Neural progenitor cell (in vitro differentiated cells): ENCODE results near the gene DRGX. TPM values are rescaled to one million over a fixed set of nuclear protein-coding genes. Genes with fewer than 3 reads are reported as not detected.

Experiments used
- DNase-seq: peaks from one replicate; pipeline ENCODE4 v3.0.0-alpha.2; 2016; ENCODE audit warnings: low spot score
- H2AFZ ChIP-seq: fragments of 200-600 bp; sonication (generic); replicated peaks from 2 replicates; pipeline ENCODE4 v1.6.1; 2016; ENCODE audit warnings: antibody characterized with exemption
- H3F3A ChIP-seq: fragments of 200-600 bp; sonication (generic); 2 replicates; pipeline ENCODE4 v1.6.1; 2016; ENCODE audit warnings: antibody characterized with exemption, low read depth
- H3K27ac ChIP-seq: fragments of 200-600 bp; sonication (generic); 2 replicates; pipeline ENCODE4 v1.5.1; 2016; ENCODE audit warnings: mild to moderate bottlenecking
- H3K27me3 ChIP-seq: fragments of 200-600 bp; sonication (generic); 2 replicates; pipeline ENCODE4 v1.6.1; 2016; ENCODE audit warnings: mild to moderate bottlenecking, moderate library complexity
- H3K36me3 ChIP-seq: fragments of 200-600 bp; sonication (generic); 2 replicates; pipeline ENCODE4 v1.5.1; 2016
- H3K4me1 ChIP-seq: fragments of 200-600 bp; sonication (generic); 2 replicates; pipeline ENCODE4 v1.6.1; 2016; ENCODE audit warnings: mixed run types
- H3K4me2 ChIP-seq: fragments of 200-600 bp; sonication (generic); 2 replicates; pipeline ENCODE4 v1.6.1; 2016
- H3K4me3 ChIP-seq: fragments of 200-600 bp; sonication (generic); 2 replicates; pipeline ENCODE4 v1.5.1; 2016
- H3K79me2 ChIP-seq: fragments of 200-600 bp; sonication (generic); 2 replicates; pipeline ENCODE4 v1.6.1; 2016; ENCODE audit warnings: low read depth
- H3K9ac ChIP-seq: fragments of 200-600 bp; sonication (generic); 2 replicates; pipeline ENCODE4 v1.6.1; 2016
- H3K9me3 ChIP-seq: fragments of 200-600 bp; sonication (generic); 2 replicates; pipeline ENCODE4 v1.5.1; 2016; ENCODE audit warnings: low read depth
- H4K20me1 ChIP-seq: fragments of 200-600 bp; sonication (generic); 2 replicates; pipeline ENCODE4 v1.6.1; 2016; ENCODE audit warnings: low read depth
- H3K27ac Mint-ChIP-seq: 3 replicates; pipeline ENCODE4 v1.8.0; 2021; ENCODE audit warnings: mixed read lengths
- H3K27me3 Mint-ChIP-seq: 2 replicates; pipeline ENCODE4 v1.8.0; 2022; ENCODE audit warnings: low read depth, mild to moderate bottlenecking, inconsistent platforms, moderate library complexity, mixed read lengths; ENCODE audit not compliant: insufficient read depth
- H3K36me3 Mint-ChIP-seq: 3 replicates; pipeline ENCODE4 v1.8.0; 2021; ENCODE audit warnings: mixed read lengths
- H3K4me1 Mint-ChIP-seq: 3 replicates; pipeline ENCODE4 v1.8.0; 2021; ENCODE audit warnings: mixed read lengths
- H3K4me3 Mint-ChIP-seq: 3 replicates; pipeline ENCODE4 v1.8.0; 2021; ENCODE audit warnings: mild to moderate bottlenecking, moderate library complexity, mixed read lengths
- H3K9me3 Mint-ChIP-seq: 3 replicates; pipeline ENCODE4 v1.8.0; 2020; ENCODE audit warnings: mixed read lengths
- EZH2 ChIP-seq: fragments of 200-600 bp; sonication (generic); IDR thresholded peaks from 2 replicates; pipeline ENCODE4 v1.6.1; 2017; ENCODE audit warnings: antibody characterized with exemption, mild to moderate bottlenecking, moderate library complexity
- EZH2phosphoT487 ChIP-seq: fragments of 200-600 bp; sonication (generic); IDR thresholded peaks from 2 replicates; pipeline ENCODE4 v1.6.1; 2017; ENCODE audit warnings: antibody characterized with exemption
- total RNA-seq: library from RNA; depleted of rRNA; stranded (reverse); fragments of >200 nt; gene quantifications from 2 replicates; pipeline ENCODE4 v1.2.3, GENCODE V29; 2015; ENCODE audit warnings: low replicate concordance
- TF ChIP-seq, protein P1 (sequence below): fragments of 200-600 bp; sonication (generic); IDR thresholded peaks from 2 replicates; pipeline ENCODE4 v1.5.1; 2017; ENCODE audit warnings: antibody characterized with exemption, mild to moderate bottlenecking

DRGX gene
- total RNA-seq, 1 donor from 2014 or later: not detected

DNA sequence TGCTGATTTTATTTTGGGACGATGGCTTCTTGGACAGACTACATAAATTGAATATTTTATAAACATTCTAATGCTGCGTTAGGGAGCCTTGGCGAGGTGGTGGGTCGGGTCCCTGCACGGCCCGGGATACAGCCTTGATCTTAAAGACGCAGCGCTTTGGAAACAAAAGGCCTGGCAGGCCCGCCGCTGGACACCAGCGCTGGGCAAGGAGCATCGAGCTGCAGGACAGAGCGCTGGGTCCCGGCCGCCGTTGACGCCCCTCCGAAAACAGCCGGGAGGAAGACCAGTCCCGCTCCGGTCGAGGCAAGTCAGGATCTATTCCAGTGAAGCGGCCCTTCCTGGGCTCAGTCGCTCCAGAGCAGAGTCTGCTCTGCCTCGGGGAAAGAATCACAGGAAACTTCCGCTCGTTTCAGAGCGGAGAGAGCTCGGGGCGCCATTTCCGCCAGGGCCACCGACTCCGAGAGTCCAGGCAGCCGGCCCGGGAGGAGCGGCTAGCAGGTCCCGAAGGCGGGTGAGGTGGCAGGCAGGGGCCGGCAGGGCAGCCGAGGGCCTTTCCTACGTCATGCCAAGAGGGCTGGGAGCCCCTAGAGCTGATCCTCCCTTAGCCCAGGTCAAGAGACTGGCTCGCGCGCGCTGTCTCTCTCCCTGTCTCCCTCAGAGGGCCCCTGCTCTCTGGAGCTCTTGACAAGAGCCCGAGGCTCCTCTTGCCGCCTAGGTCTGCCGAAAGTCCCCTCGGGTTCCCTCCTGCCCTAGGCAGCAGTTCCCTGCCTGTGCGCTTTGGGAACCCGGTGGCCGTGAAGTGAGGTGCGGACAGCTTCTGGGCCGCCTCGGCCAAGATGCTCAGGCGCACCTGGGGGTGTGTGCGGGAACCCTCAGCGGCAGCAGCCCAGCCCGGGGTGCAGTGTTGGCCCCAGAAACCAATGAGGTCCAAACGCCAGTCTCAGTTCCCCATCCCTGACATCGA is 1.4 kb upstream of the DRGX start:
- peaks cover 71% of the 10 kb centered on the region for H4K20me1 ChIP-seq
- H3K4me1 Mint-ChIP-seq: peaks cover 21% of the 10 kb centered on the region
- no peaks in the 10 kb centered on the region for H3K36me3 Mint-ChIP-seq
- DNase-seq: peak; percentile 68
- peak; percentile 79 for TF ChIP-seq EZH2
- TF ChIP-seq EZH2phosphoT487: peak; percentile 29
- TF ChIP-seq, protein P1, sequence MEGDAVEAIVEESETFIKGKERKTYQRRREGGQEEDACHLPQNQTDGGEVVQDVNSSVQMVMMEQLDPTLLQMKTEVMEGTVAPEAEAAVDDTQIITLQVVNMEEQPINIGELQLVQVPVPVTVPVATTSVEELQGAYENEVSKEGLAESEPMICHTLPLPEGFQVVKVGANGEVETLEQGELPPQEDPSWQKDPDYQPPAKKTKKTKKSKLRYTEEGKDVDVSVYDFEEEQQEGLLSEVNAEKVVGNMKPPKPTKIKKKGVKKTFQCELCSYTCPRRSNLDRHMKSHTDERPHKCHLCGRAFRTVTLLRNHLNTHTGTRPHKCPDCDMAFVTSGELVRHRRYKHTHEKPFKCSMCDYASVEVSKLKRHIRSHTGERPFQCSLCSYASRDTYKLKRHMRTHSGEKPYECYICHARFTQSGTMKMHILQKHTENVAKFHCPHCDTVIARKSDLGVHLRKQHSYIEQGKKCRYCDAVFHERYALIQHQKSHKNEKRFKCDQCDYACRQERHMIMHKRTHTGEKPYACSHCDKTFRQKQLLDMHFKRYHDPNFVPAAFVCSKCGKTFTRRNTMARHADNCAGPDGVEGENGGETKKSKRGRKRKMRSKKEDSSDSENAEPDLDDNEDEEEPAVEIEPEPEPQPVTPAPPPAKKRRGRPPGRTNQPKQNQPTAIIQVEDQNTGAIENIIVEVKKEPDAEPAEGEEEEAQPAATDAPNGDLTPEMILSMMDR: no peak
- H3K4me2 ChIP-seq: peak overlapping the region; percentile 97
- H2AFZ ChIP-seq: no peak overlapping the region
- no peaks in the 10 kb centered on the region for H3K36me3 ChIP-seq
- no peak overlapping the region for H3K27ac Mint-ChIP-seq
- no peak overlapping the region for H3K27ac ChIP-seq
- peak overlapping the region; percentile 47 for H3K4me3 ChIP-seq
- peaks cover 36% of the 10 kb centered on the region for H3K4me1 ChIP-seq
- H3K79me2 ChIP-seq: no peaks in the 10 kb centered on the region
- peaks cover 100% of the 10 kb centered on the region for H3K27me3 ChIP-seq
- peaks cover 23% of the 10 kb centered on the region for H3F3A ChIP-seq
- H3K4me3 Mint-ChIP-seq: peak overlapping the region; percentile 71
- H3K9me3 ChIP-seq: no peaks in the 10 kb centered on the region
- no peaks in the 10 kb centered on the region for H3K9me3 Mint-ChIP-seq
- H3K27me3 Mint-ChIP-seq: peaks cover 71% of the 10 kb centered on the region
- H3K9ac ChIP-seq: no peak overlapping the region

DNA sequence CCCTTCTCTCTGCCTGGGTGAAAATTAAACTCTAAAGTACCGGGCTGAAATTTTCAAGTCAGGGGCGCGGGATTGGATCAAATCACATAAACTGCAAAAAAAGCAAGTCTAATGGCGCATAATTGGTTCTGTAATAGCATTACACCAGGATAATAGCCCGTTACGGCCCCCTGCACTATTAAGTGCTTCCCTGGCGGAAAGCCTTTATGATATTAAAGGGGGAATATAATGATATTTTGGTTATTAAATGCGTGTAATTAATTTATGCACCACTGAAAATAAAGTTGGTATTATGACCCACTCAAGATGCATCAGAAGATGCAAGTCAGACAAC is 744 bp upstream of the DRGX start:
- peaks cover 100% of the 10 kb centered on the region for H3K27me3 ChIP-seq
- H3K27ac Mint-ChIP-seq: no peak overlapping the region
- H3K79me2 ChIP-seq: no peaks in the 10 kb centered on the region
- H3K4me2 ChIP-seq: peak overlapping the region; percentile 97
- H4K20me1 ChIP-seq: peaks cover 71% of the 10 kb centered on the region
- H3K27ac ChIP-seq: no peak overlapping the region
- peaks cover 21% of the 10 kb centered on the region for H3K4me1 Mint-ChIP-seq
- no peaks in the 10 kb centered on the region for H3K36me3 ChIP-seq
- no peak overlapping the region for H3K9ac ChIP-seq
- TF ChIP-seq, protein P1: no peak
- TF ChIP-seq EZH2: no peak
- TF ChIP-seq EZH2phosphoT487: no peak
- no peak overlapping the region for H2AFZ ChIP-seq
- peaks cover 36% of the 10 kb centered on the region for H3K4me1 ChIP-seq
- H3K9me3 Mint-ChIP-seq: no peaks in the 10 kb centered on the region
- no peaks in the 10 kb centered on the region for H3K36me3 Mint-ChIP-seq
- H3K4me3 Mint-ChIP-seq: peak overlapping the region; percentile 71
- no peak for DNase-seq
- peaks cover 72% of the 10 kb centered on the region for H3K27me3 Mint-ChIP-seq
- H3F3A ChIP-seq: peaks cover 23% of the 10 kb centered on the region
- H3K4me3 ChIP-seq: peak overlapping the region; percentile 47
- no peaks in the 10 kb centered on the region for H3K9me3 ChIP-seq

DNA sequence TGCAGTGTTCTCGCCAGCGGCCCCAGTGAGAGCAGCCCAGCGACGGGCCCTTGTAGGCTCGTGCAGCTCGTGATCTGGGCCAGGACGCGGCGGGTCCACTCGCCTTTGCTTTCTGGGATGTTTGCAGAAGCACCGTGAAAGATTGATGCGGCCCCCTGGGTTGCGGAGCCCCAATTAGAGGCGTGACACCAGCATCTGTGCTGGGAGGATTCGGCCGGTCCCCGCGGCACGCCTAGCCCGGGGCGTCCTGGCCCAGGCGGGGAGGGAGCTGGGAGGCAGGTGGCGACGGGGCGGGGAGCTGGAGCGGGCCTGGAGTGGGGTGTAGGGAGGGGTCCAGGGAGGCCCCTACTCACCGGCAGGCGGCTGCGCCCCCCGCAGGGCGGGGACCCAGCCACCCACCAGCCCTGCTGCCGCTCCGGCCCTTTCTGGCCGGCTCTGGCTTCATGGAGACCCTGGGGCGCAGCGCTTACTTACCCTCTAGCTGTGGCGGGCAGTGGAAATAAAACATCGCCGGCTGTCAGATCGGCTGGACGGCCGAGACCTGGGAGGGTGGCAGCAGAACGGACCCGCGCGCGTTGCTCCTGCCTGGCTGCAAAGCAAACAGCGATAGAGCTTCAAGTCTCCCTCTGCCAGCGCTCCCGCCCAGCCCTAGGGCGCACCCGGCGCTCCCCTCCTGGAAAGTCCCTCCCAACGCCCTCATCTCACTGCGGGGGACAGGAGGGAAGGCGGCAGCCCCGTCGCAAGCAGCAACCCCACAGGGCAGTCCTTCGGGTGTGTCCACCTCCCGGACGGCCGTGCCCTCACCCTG is 752 bp downstream of the DRGX start:
- H3K27me3 ChIP-seq: peaks cover 100% of the 10 kb centered on the region

More for the DNA sequence above, 752 bp downstream of the DRGX start:
- Histone ChIP-seq H3K4me1 (peaks cover 36% of the 10 kb centered on the region), H3K79me2 (no peaks in the 10 kb centered on the region), H3K9me3 (no peaks in the 10 kb centered on the region), H3K9ac (no peak overlapping the region), H4K20me1 (peaks cover 65% of the 10 kb centered on the region), H2AFZ (peak overlapping the region; percentile 5), H3K4me2 (peak overlapping the region; percentile 97), H3K4me3 (peak overlapping the region; percentile 48), H3K27ac (no peak overlapping the region), H3F3A (peaks cover 23% of the 10 kb centered on the region), H3K36me3 (no peaks in the 10 kb centered on the region)
- no peak overlapping the region for H3K27ac Mint-ChIP-seq
- peak overlapping the region; percentile 77 for H3K4me3 Mint-ChIP-seq
- H3K4me1 Mint-ChIP-seq: peaks cover 21% of the 10 kb centered on the region
- peaks cover 67% of the 10 kb centered on the region for H3K27me3 Mint-ChIP-seq
- peak; percentile 51 for DNase-seq
- TF ChIP-seq EZH2phosphoT487: peak; percentile 74
- TF ChIP-seq EZH2: peak; percentile 63
- TF ChIP-seq, protein P1: no peak
- H3K36me3 Mint-ChIP-seq: no peaks in the 10 kb centered on the region
- H3K9me3 Mint-ChIP-seq: peaks cover 2% of the 10 kb centered on the region
